Endometrial microvascular endothelial cells (primary cell): ENCODE measurements around the gene UBE2L5. TPM values are rescaled to one million over a fixed set of nuclear protein-coding genes. Genes with fewer than 3 reads are reported as not detected.

ENCODE experiments used
- in situ Hi-C: cut with HindIII; loops from 2 replicates; pipeline ENCODE4 v1.10.0; 2017; ENCODE audit warnings: low sequenced_read_pairs, low pct_unique_long_range_greater_than_20kb; ENCODE audit errors: inconsistent ontology term
- total RNA-seq: library from RNA; depleted of rRNA; stranded (reverse); fragments of >200 nt; gene quantifications from one replicate; pipeline ENCODE4 v1.2.3, GENCODE V29; 2015; ENCODE audit errors: inconsistent ontology term

UBE2L5 gene
- total RNA-seq, 1 donor from 2014 or later = not detected

- in situ Hi-C loops = loop anchor here (10.0 kb wide), 1 partner anchor 331 kb away; no protein-coding TSS in a partner anchor
Measured at GRCh38 chr13:30463787-30464495, 41.6 kb downstream of the UBE2L5 start.

GRCh38 chr13:30464496-30465342 lies 42.4 kb downstream of the UBE2L5 start:
- in situ Hi-C loops = loop anchor here (10.0 kb wide), 1 partner anchor 330 kb away; no protein-coding TSS in a partner anchor

GRCh38 chr13:30465343-30465592 lies 43.0 kb downstream of the UBE2L5 start:
- in situ Hi-C loops = loop anchor here (10.0 kb wide), 1 partner anchor 330 kb away; no protein-coding TSS in a partner anchor

GRCh38 chr13:30465593-30466357 lies 43.5 kb downstream of the UBE2L5 start, which contains the start of gene HMGB1:
Gene HMGB1 (minus strand): TSS chr13:30465936. CDS start chr13:30463680, 2,256 bp downstream.
- in situ Hi-C loops = loop anchor here (10.0 kb wide), 1 partner anchor 329 kb away; no protein-coding TSS in a partner anchor

- in situ Hi-C loops = loop anchor here (10.0 kb wide), 1 partner anchor 328 kb away; no protein-coding TSS in a partner anchor
Measured at GRCh38 chr13:30466358-30466714, 44.0 kb downstream of the UBE2L5 start.

- in situ Hi-C loops = loop anchor here (10.0 kb wide), 1 partner anchor 328 kb away; no protein-coding TSS in a partner anchor
Measured at GRCh38 chr13:30466841-30467252, 44.6 kb downstream of the UBE2L5 start.

GRCh38 chr13:30473675-30474074 lies 51.4 kb downstream of the UBE2L5 start:
- in situ Hi-C loops = no loop called here

GRCh38 chr13:30477346-30478195 lies 55.3 kb downstream of the UBE2L5 start:
- in situ Hi-C loops = no loop called here

Other genes with a start within 250 kb of the UBE2L5 start
- gene KATNAL1, start 114.9 kb upstream of the UBE2L5 start, total RNA-seq = 13.7 TPM
- 600 TPM for gene HMGB1, start 43.4 kb downstream of the UBE2L5 start, total RNA-seq
- gene USPL1, start 195.4 kb downstream of the UBE2L5 start, total RNA-seq = 22.4 TPM